OCI-LY7 (cell line): ENCODE measurements around the gene PRKN. TPM values are rescaled to one million over a fixed set of nuclear protein-coding genes. Genes with fewer than 3 reads are reported as not detected.

ENCODE experiments used
- BruUV-seq: library from RNA; stranded (reverse); fragments of 400-500 nt; replicated peaks from 2 replicates; lab custom pipeline; 2021; lab: Mats Ljungman, UMichigan
- CTCF ChIA-PET: fragments of 300-600 bp; sonication (Branson Sonifier 250); formaldehyde crosslinking; loops from one replicate; lab custom pipeline; 2022; ENCODE audit warnings: antibody characterized with exemption; ENCODE audit not compliant: unreplicated experiment; lab: Charles Lee
- POLR2A ChIA-PET: fragments of 300-600 bp; sonication (Branson Sonifier 250); formaldehyde crosslinking; loops from one replicate; lab custom pipeline; 2022; ENCODE audit warnings: antibody characterized with exemption; lab: Charles Lee
- DNase-seq: peaks from one replicate; pipeline ENCODE4 v3.0.0-alpha.2; 2015; ENCODE audit warnings: low spot score
- H2AFZ ChIP-seq: fragments of 200-600 bp; sonication (generic), shearing (Covaris generic); 2 replicates; pipeline ENCODE4 v1.6.1; 2014; ENCODE audit warnings: mild to moderate bottlenecking, antibody characterized with exemption, low read length, moderate library complexity
- H3K27ac ChIP-seq: fragments of 200-600 bp; sonication (generic); 2 replicates; pipeline ENCODE4 v1.5.1; 2014; ENCODE audit warnings: mixed run types, low read depth, mild to moderate bottlenecking, moderate library complexity, low read length, inconsistent platforms; ENCODE audit not compliant: poor library complexity, severe bottlenecking
- H3K36me3 ChIP-seq: fragments of 200-600 bp; sonication (generic); 2 replicates; pipeline ENCODE4 v1.6.1; 2014; ENCODE audit warnings: mild to moderate bottlenecking, antibody characterized with exemption, low read length, moderate library complexity, mixed read lengths; ENCODE audit not compliant: insufficient read depth
- H3K4me1 ChIP-seq: fragments of 200-600 bp; sonication (generic); 2 replicates; pipeline ENCODE4 v1.5.1; 2014; ENCODE audit warnings: mild to moderate bottlenecking, low read length; ENCODE audit not compliant: insufficient read depth, poor library complexity, severe bottlenecking
- H3K4me2 ChIP-seq: fragments of 200-600 bp; sonication (generic); 2 replicates; pipeline ENCODE4 v1.6.1; 2014; ENCODE audit warnings: mild to moderate bottlenecking, low read length
- H3K4me3 ChIP-seq: fragments of 200-600 bp; sonication (generic); 2 replicates; pipeline ENCODE4 v1.5.1; 2014; ENCODE audit warnings: mild to moderate bottlenecking, low read depth, low read length; ENCODE audit not compliant: poor library complexity, severe bottlenecking
- H3K79me2 ChIP-seq: fragments of 200-600 bp; sonication (generic); 2 replicates; pipeline ENCODE4 v1.6.1; 2016; ENCODE audit warnings: low read depth, mild to moderate bottlenecking, low read length, moderate library complexity, mixed read lengths; ENCODE audit not compliant: insufficient read depth
- H3K9me2 ChIP-seq: fragments of 200-600 bp; sonication (generic); 2 replicates; pipeline ENCODE4 v1.6.1; 2016; ENCODE audit warnings: mild to moderate bottlenecking, low read length, mixed read lengths; ENCODE audit not compliant: insufficient read depth
- H3K9me3 ChIP-seq: fragments of 200-600 bp; sonication (generic); 2 replicates; pipeline ENCODE4 v1.6.1; 2014; ENCODE audit warnings: mild to moderate bottlenecking, mixed run types, low read length, mixed read lengths
- H4K20me1 ChIP-seq: fragments of 200-600 bp; sonication (generic); 2 replicates; pipeline ENCODE4 v1.6.1; 2014; ENCODE audit warnings: mild to moderate bottlenecking, antibody characterized with exemption, low read length, moderate library complexity, mixed read lengths; ENCODE audit not compliant: insufficient read depth
- EZH2phosphoT487 ChIP-seq: fragments of 200-600 bp; sonication (generic); IDR thresholded peaks from 2 replicates; pipeline ENCODE4 v1.6.1; 2018; ENCODE audit warnings: low read depth, borderline replicate concordance, mild to moderate bottlenecking, mixed run types, antibody characterized with exemption, low read length, moderate library complexity, mixed read lengths
- intact Hi-C: fragments of 100-400 bp; cut with micrococcal nuclease; formaldehyde crosslinking; loops from one replicate; pipeline ENCODE4 v1.10.0; 2022; ENCODE audit not compliant: unreplicated experiment
- total RNA-seq, 2 experiments: library from RNA; depleted of rRNA in 1 of 2; stranded (reverse); fragments of >200 nt in 1 of 2; shearing (Covaris generic) in 1 of 2; gene quantifications; 2 replicates each; pipeline ENCODE4 v1.2.3, GENCODE V29; 2014 to 2022
- TF ChIP-seq, protein P1 (sequence below): fragments of 200-600 bp; sonication (generic); conservative IDR thresholded peaks from 2 replicates; pipeline ENCODE4 v1.5.1; 2014; ENCODE audit warnings: mild to moderate bottlenecking, antibody characterized with exemption, low read length, moderate library complexity, mixed read lengths

The PRKN gene
- total RNA-seq, 2 experiments from 2014 or later, result 1.3 to 2.0 TPM

DNA sequence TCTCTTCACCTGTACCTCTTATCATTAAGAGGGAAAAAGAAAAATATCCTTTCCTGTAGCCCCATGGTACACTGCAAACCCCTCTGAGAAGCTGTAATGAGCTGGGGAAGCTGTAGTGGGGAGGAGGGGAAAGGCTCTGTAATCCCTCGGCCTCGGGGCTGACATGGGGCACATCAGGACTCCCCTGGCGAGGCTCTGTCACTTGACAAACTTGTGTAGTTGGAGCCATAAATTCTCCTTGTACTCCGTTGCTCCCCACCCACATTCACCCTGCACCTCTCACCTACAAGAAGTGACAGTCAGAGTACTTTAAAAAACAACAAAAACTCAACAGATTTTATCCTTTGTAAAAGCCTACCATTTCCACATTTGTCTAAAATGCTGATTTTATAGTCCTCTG is 978.0 kb downstream of the PRKN start:
- no TSS peak for BruUV-seq
- Histone ChIP-seq H2AFZ (no peak overlapping the region), H3K36me3 (no peaks in the 10 kb centered on the region), H3K9me3 (no peaks in the 10 kb centered on the region), H3K9me2 (no peaks in the 10 kb centered on the region), H3K4me1 (no peaks in the 10 kb centered on the region), H4K20me1 (no peaks in the 10 kb centered on the region), H3K79me2 (no peaks in the 10 kb centered on the region), H3K4me2 (no peak overlapping the region), H3K4me3 (no peak overlapping the region), H3K27ac (no peak overlapping the region)
- ChIA-PET CTCF (no interaction called here), POLR2A (no interaction called here)
- DNase-seq, result no peak
- intact Hi-C loops, result no loop called here
- TF ChIP-seq, protein P1, sequence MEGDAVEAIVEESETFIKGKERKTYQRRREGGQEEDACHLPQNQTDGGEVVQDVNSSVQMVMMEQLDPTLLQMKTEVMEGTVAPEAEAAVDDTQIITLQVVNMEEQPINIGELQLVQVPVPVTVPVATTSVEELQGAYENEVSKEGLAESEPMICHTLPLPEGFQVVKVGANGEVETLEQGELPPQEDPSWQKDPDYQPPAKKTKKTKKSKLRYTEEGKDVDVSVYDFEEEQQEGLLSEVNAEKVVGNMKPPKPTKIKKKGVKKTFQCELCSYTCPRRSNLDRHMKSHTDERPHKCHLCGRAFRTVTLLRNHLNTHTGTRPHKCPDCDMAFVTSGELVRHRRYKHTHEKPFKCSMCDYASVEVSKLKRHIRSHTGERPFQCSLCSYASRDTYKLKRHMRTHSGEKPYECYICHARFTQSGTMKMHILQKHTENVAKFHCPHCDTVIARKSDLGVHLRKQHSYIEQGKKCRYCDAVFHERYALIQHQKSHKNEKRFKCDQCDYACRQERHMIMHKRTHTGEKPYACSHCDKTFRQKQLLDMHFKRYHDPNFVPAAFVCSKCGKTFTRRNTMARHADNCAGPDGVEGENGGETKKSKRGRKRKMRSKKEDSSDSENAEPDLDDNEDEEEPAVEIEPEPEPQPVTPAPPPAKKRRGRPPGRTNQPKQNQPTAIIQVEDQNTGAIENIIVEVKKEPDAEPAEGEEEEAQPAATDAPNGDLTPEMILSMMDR, result no peak
- TF ChIP-seq EZH2phosphoT487, result no peak

- no peaks in the 10 kb centered on the region for H3K9me2 ChIP-seq
- no peaks in the 10 kb centered on the region for H3K79me2 ChIP-seq
- H3K4me3 ChIP-seq, result no peak overlapping the region
- no peaks in the 10 kb centered on the region for H4K20me1 ChIP-seq
- intact Hi-C loops, result no loop called here
- no peak overlapping the region for H3K4me2 ChIP-seq
- H3K27ac ChIP-seq, result no peak overlapping the region
- BruUV-seq, result no TSS peak
- DNase-seq, result peak; percentile 19
- CTCF ChIA-PET, result no interaction called here
- H3K36me3 ChIP-seq, result no peaks in the 10 kb centered on the region
- TF ChIP-seq, protein P1, result peak; percentile 75
- TF ChIP-seq EZH2phosphoT487, result no peak
- POLR2A ChIA-PET, result no interaction called here
- no peaks in the 10 kb centered on the region for H3K4me1 ChIP-seq
- no peak overlapping the region for H2AFZ ChIP-seq
- H3K9me3 ChIP-seq, result no peaks in the 10 kb centered on the region
Observed at GRCh38 chr6:161748535-161749416, 978.8 kb downstream of the PRKN start.

DNA sequence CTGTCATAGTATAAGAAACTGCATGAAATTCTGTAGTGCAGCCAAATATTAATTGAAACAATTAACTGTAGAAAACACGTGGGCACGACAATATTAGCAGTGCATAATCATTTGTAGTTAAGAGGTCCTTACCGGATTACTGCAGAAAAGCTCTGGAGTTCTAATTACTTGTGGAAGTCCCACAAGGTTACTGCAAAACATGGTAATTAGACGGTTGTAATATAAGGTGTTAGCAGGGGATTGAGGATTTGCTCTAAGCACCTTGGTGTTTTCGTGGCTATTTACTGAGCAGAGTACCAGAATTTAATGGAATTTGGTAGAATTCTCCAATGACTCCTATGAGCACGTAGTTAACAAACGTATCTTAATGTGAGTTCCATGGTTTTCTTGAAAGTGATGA is 980.1 kb downstream of the PRKN start:
- CTCF ChIA-PET, result no interaction called here

More for the DNA sequence above, 980.1 kb downstream of the PRKN start:
- no peaks in the 10 kb centered on the region for H3K9me3 ChIP-seq
- BruUV-seq, result no TSS peak
- H3K4me1 ChIP-seq, result no peaks in the 10 kb centered on the region
- no peak overlapping the region for H3K4me3 ChIP-seq
- no peaks in the 10 kb centered on the region for H4K20me1 ChIP-seq
- no peaks in the 10 kb centered on the region for H3K36me3 ChIP-seq
- POLR2A ChIA-PET, result no interaction called here
- no peak for TF ChIP-seq EZH2phosphoT487
- TF ChIP-seq, protein P1, result no peak
- H3K4me2 ChIP-seq, result no peak overlapping the region
- no peaks in the 10 kb centered on the region for H3K79me2 ChIP-seq
- intact Hi-C loops, result no loop called here
- no peak overlapping the region for H2AFZ ChIP-seq
- H3K27ac ChIP-seq, result no peak overlapping the region
- no peaks in the 10 kb centered on the region for H3K9me2 ChIP-seq
- DNase-seq, result no peak
